Liver (tissue), 9 donors: ENCODE measurements around the gene ACSL3. TPM values are rescaled to one million over a fixed set of nuclear protein-coding genes. Genes with fewer than 3 reads are reported as not detected.

Source experiments
- DNase-seq: peaks from one replicate; pipeline ENCODE4 v3.0.0-alpha.2; 2017; ENCODE audit warnings: low spot score
- H3K27ac ChIP-seq, 2 donors: one replicate each; pipeline ENCODE4 v1.7.0; 2013; ENCODE audit warnings: inconsistent platforms in 2 of 2, low read length in 2 of 2, control low read depth in 1 of 2, low read depth in 1 of 2, mild to moderate bottlenecking in 1 of 2
- H3K27me3 ChIP-seq, 4 donors: one replicate each; pipeline versions ENCODE4 v1.6.1 to v1.7.0; 2013; ENCODE audit warnings: low read length in 3 of 4, inconsistent platforms in 1 of 4, mild to moderate bottlenecking in 1 of 4, moderate library complexity in 1 of 4; ENCODE audit not compliant: control insufficient read depth in 4 of 4, insufficient read depth in 4 of 4
- H3K36me3 ChIP-seq, 4 donors: one replicate each; pipeline versions ENCODE4 v1.6.1 to v1.7.0; 2013; ENCODE audit warnings: low read length in 3 of 4, mild to moderate bottlenecking in 3 of 4, low read depth in 1 of 4, moderate library complexity in 1 of 4; ENCODE audit not compliant: control insufficient read depth in 4 of 4, insufficient read depth in 3 of 4
- H3K4me1 ChIP-seq, 4 donors: one replicate each; pipeline versions ENCODE4 v1.6.1 to v1.7.0; 2013; ENCODE audit warnings: low read length in 3 of 4, mild to moderate bottlenecking in 3 of 4, moderate library complexity in 1 of 4; ENCODE audit not compliant: control insufficient read depth in 4 of 4, insufficient read depth in 4 of 4
- H3K4me3 ChIP-seq, 3 donors: one replicate each; pipeline versions ENCODE4 v1.6.1 to v1.7.0; 2013; ENCODE audit warnings: low read length in 3 of 3, control low read depth in 1 of 3, low read depth in 1 of 3, mild to moderate bottlenecking in 1 of 3
- H3K9ac ChIP-seq, 2 donors: one replicate each; pipeline ENCODE4 v1.7.0; 2013; ENCODE audit warnings: low read length in 2 of 2, mild to moderate bottlenecking in 2 of 2, moderate library complexity in 2 of 2, control low read depth in 1 of 2, low read depth in 1 of 2
- H3K9me3 ChIP-seq, 4 donors: one replicate each; pipeline versions ENCODE4 v1.6.1 to v1.7.0; 2013; ENCODE audit warnings: low read length in 3 of 4; ENCODE audit not compliant: control insufficient read depth in 4 of 4
- EGR1 ChIP-seq, 2 donors: IDR thresholded peaks; 2 replicates each; pipeline ENCODE4 v1.6.1; 2016 to 2018; ENCODE audit warnings: antibody characterized with exemption in 2 of 2, low read depth in 2 of 2
- FOXA2 ChIP-seq: IDR thresholded peaks from 2 replicates; pipeline ENCODE4 v1.6.1; 2016; ENCODE audit warnings: antibody characterized with exemption
- GABPA ChIP-seq, 2 donors: IDR thresholded peaks in 1 of 2; conservative IDR thresholded peaks in 1 of 2; 2 replicates each; pipeline ENCODE4 v1.6.1; 2016; ENCODE audit warnings: antibody characterized with exemption in 2 of 2, mild to moderate bottlenecking in 1 of 2, moderate library complexity in 1 of 2
- HNF4A ChIP-seq, 2 donors: conservative IDR thresholded peaks; 2 replicates each; pipeline ENCODE4 v1.6.1; 2016; ENCODE audit warnings: antibody characterized with exemption in 2 of 2, mild to moderate bottlenecking in 2 of 2
- HNF4G ChIP-seq: IDR thresholded peaks from 2 replicates; pipeline ENCODE4 v1.6.1; 2016; ENCODE audit warnings: antibody characterized with exemption
- JUND ChIP-seq, 2 donors: IDR thresholded peaks; 2 replicates each; pipeline ENCODE4 v1.6.1; 2016; ENCODE audit warnings: antibody characterized with exemption in 2 of 2
- NR2F2 ChIP-seq: IDR thresholded peaks from 2 replicates; pipeline ENCODE4 v1.6.1; 2016; ENCODE audit warnings: antibody characterized with exemption
- RAD21 ChIP-seq, 2 donors: IDR thresholded peaks; 2 replicates each; pipeline ENCODE4 v1.6.1; 2016; ENCODE audit warnings: antibody characterized with exemption in 2 of 2, mild to moderate bottlenecking in 2 of 2
- RXRA ChIP-seq, 2 donors: IDR thresholded peaks; 2 replicates each; pipeline ENCODE4 v1.6.1; 2017 to 2018; ENCODE audit warnings: antibody characterized with exemption in 2 of 2, mild to moderate bottlenecking in 1 of 2
- SP1 ChIP-seq: IDR thresholded peaks from 2 replicates; pipeline ENCODE4 v1.6.1; 2018; ENCODE audit warnings: antibody characterized with exemption, mild to moderate bottlenecking
- TAF1 ChIP-seq: conservative IDR thresholded peaks from 2 replicates; pipeline ENCODE4 v1.6.1; 2016; ENCODE audit warnings: antibody characterized with exemption, mild to moderate bottlenecking
- YY1 ChIP-seq: IDR thresholded peaks from 2 replicates; pipeline ENCODE4 v1.6.1; 2016; ENCODE audit warnings: antibody characterized with exemption, mild to moderate bottlenecking
- WGBS: extraction: QIAGEN DNeasy Blood & Tissue Kit; methylation state at CpG from one replicate; pipeline ENCODE4 v1.1.7; 2013; 5-methylcytosine and 5-hydroxymethylcytosine counted together
- polyA plus RNA-seq, 2 donors: library from polyadenylated mRNA; stranded (reverse) in 1 of 2; unstranded in 1 of 2; fragments of 200-250 nt in 1 of 2; fragments of >200 nt in 1 of 2; fragmentation: Nextera tagmentation in 1 of 2; extraction: Ambion mirVana in 1 of 2; gene quantifications; one replicate each; pipeline versions ENCODE4 v1.2.1 to v1.2.3, GENCODE V29; 2013 to 2015
- total RNA-seq, 2 donors: library from RNA; depleted of rRNA; stranded (reverse); fragments of >200 nt; gene quantifications; one replicate each; pipeline ENCODE4 v1.2.3, GENCODE V29; 2014
- TF ChIP-seq, protein P1 (sequence below): IDR thresholded peaks from 2 replicates; pipeline ENCODE4 v1.6.1; 2016; ENCODE audit warnings: antibody characterized with exemption, mild to moderate bottlenecking
- TF ChIP-seq, protein P2 (sequence below): IDR thresholded peaks from 2 replicates; pipeline ENCODE4 v1.6.1; 2016; ENCODE audit warnings: antibody characterized with exemption
- TF ChIP-seq, protein P3 (sequence below): IDR thresholded peaks from 2 replicates; pipeline ENCODE4 v1.6.1; 2016; ENCODE audit warnings: antibody characterized with exemption
- TF ChIP-seq, protein P4 (sequence below): IDR thresholded peaks from 2 replicates; pipeline ENCODE4 v1.6.1; 2016; ENCODE audit warnings: antibody characterized with exemption
- TF ChIP-seq, protein P5 (sequence below): fragments of 150-350 bp; IDR thresholded peaks from 2 replicates; pipeline ENCODE4 v1.5.1; 2017; ENCODE audit warnings: improper control_type of control experiment, low read depth, low read length; ENCODE audit not compliant: missing input control
- donor health status: healthy.
- donor health status: healthy.
- donor health status: healthy.
- donor health status: healthy.
- donor health status: healthy.

ACSL3 gene
- total and polyA plus RNA-seq, 4 donors: 22.2 to 66.6 (median 43.3) TPM

DNA sequence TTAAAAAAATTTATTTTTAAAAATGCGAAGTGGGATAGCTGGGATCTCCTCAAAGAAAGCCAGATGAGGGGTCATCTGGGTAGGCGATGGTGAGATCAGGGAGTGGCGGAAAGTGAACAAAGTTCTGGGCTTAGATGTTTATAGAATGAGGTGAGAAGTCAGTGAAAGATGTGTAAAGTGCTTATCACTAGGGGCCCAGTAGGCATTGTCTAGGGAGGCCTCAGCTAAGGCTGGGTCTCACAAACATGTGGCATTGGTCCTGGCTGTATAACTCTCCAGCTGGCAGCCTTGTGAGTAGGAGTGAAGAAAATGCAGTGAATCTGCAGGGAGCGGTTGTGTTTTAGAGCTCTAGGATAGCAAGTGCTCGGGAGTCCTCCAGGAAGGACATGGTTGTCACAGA lies 10.5 kb downstream of the ACSL3 start:
- WGBS: 96% methylated on average over 5 of the region's 5 CpGs
- no peaks in the 10 kb centered on the region for H3K9me3 ChIP-seq
- DNase-seq: no peak
- no peak overlapping the region for H3K4me3 ChIP-seq
- peaks cover 2 to 22% (median 19%) of the 10 kb centered on the region in 4 donors for H3K4me1 ChIP-seq
- no peaks in the 10 kb centered on the region for H3K27me3 ChIP-seq
- TF ChIP-seq HNF4A (conservative IDR thresholded peaks at IDR 0.05) (no peak), FOXA2 (no peak), YY1 (no peak), HNF4G (no peak), RXRA (IDR thresholded peaks at IDR 0.05) (no peak), EGR1 (IDR thresholded peaks at IDR 0.05; ENCODE audit: low read depth in 2 of 2) (no peak), NR2F2 (no peak), RAD21 (IDR thresholded peaks at IDR 0.05) (no peak), JUND (IDR thresholded peaks at IDR 0.05) (no peak), GABPA (IDR thresholded peaks at IDR 0.05 in 1 of 2, conservative IDR thresholded peaks at IDR 0.05 in 1 of 2) (no peak), SP1 (no peak), TAF1 (no peak)
- TF ChIP-seq, protein P1, sequence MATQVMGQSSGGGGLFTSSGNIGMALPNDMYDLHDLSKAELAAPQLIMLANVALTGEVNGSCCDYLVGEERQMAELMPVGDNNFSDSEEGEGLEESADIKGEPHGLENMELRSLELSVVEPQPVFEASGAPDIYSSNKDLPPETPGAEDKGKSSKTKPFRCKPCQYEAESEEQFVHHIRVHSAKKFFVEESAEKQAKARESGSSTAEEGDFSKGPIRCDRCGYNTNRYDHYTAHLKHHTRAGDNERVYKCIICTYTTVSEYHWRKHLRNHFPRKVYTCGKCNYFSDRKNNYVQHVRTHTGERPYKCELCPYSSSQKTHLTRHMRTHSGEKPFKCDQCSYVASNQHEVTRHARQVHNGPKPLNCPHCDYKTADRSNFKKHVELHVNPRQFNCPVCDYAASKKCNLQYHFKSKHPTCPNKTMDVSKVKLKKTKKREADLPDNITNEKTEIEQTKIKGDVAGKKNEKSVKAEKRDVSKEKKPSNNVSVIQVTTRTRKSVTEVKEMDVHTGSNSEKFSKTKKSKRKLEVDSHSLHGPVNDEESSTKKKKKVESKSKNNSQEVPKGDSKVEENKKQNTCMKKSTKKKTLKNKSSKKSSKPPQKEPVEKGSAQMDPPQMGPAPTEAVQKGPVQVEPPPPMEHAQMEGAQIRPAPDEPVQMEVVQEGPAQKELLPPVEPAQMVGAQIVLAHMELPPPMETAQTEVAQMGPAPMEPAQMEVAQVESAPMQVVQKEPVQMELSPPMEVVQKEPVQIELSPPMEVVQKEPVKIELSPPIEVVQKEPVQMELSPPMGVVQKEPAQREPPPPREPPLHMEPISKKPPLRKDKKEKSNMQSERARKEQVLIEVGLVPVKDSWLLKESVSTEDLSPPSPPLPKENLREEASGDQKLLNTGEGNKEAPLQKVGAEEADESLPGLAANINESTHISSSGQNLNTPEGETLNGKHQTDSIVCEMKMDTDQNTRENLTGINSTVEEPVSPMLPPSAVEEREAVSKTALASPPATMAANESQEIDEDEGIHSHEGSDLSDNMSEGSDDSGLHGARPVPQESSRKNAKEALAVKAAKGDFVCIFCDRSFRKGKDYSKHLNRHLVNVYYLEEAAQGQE: no peak
- TF ChIP-seq, protein P2, sequence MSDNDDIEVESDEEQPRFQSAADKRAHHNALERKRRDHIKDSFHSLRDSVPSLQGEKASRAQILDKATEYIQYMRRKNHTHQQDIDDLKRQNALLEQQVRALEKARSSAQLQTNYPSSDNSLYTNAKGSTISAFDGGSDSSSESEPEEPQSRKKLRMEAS: no peak
- TF ChIP-seq, protein P3, sequence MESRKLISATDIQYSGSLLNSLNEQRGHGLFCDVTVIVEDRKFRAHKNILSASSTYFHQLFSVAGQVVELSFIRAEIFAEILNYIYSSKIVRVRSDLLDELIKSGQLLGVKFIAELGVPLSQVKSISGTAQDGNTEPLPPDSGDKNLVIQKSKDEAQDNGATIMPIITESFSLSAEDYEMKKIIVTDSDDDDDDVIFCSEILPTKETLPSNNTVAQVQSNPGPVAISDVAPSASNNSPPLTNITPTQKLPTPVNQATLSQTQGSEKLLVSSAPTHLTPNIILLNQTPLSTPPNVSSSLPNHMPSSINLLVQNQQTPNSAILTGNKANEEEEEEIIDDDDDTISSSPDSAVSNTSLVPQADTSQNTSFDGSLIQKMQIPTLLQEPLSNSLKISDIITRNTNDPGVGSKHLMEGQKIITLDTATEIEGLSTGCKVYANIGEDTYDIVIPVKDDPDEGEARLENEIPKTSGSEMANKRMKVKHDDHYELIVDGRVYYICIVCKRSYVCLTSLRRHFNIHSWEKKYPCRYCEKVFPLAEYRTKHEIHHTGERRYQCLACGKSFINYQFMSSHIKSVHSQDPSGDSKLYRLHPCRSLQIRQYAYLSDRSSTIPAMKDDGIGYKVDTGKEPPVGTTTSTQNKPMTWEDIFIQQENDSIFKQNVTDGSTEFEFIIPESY: no peak
- TF ChIP-seq, protein P4, sequence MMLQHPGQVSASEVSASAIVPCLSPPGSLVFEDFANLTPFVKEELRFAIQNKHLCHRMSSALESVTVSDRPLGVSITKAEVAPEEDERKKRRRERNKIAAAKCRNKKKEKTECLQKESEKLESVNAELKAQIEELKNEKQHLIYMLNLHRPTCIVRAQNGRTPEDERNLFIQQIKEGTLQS: no peak
- TF ChIP-seq, protein P5, sequence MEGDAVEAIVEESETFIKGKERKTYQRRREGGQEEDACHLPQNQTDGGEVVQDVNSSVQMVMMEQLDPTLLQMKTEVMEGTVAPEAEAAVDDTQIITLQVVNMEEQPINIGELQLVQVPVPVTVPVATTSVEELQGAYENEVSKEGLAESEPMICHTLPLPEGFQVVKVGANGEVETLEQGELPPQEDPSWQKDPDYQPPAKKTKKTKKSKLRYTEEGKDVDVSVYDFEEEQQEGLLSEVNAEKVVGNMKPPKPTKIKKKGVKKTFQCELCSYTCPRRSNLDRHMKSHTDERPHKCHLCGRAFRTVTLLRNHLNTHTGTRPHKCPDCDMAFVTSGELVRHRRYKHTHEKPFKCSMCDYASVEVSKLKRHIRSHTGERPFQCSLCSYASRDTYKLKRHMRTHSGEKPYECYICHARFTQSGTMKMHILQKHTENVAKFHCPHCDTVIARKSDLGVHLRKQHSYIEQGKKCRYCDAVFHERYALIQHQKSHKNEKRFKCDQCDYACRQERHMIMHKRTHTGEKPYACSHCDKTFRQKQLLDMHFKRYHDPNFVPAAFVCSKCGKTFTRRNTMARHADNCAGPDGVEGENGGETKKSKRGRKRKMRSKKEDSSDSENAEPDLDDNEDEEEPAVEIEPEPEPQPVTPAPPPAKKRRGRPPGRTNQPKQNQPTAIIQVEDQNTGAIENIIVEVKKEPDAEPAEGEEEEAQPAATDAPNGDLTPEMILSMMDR: no peak
- no peak overlapping the region for H3K27ac ChIP-seq
- H3K36me3 ChIP-seq: no peaks in the 10 kb centered on the region
- H3K9ac ChIP-seq: no peak overlapping the region

DNA sequence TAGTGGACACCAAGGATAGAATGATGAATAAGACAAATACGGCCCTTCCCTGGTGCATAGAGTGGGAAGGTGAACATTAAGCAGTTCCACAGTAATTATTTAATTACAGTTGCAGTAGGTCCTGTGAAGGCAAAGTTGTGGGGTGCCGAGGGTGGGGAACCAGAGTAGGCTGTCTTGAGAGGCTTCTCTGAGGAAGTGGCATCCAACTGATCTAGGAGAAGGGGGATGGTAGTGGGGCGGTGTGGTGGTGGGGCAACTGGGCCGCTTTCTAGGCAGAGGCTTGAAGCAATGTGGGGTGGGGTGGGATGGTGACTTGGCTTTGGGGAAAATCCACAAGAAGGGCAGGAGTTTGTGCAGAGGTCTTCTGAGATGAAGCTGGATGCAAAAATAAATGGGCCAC lies 11.7 kb downstream of the ACSL3 start:
- H3K36me3 ChIP-seq: no peaks in the 10 kb centered on the region
- TF ChIP-seq SP1 (no peak), YY1 (no peak), RXRA (IDR thresholded peaks at IDR 0.05) (no peak), GABPA (IDR thresholded peaks at IDR 0.05 in 1 of 2, conservative IDR thresholded peaks at IDR 0.05 in 1 of 2) (no peak)
- H3K4me1 ChIP-seq: peaks cover 2 to 19% (median 16%) of the 10 kb centered on the region in 4 donors
- no peaks in the 10 kb centered on the region for H3K9me3 ChIP-seq
- no peaks in the 10 kb centered on the region for H3K27me3 ChIP-seq
- H3K4me3 ChIP-seq: no peak overlapping the region
- no peak overlapping the region for H3K9ac ChIP-seq
- no peak overlapping the region for H3K27ac ChIP-seq
- 92% methylated on average over 4 of the region's 4 CpGs for WGBS
- no peak for DNase-seq
